ENCODE measurements around the gene ZBTB42.
A peak's percentile ranks its signal among the peaks of the same experiment; 100 is the strongest.

GRCh38 chr14:104752735-104753527, 48.0 kb upstream of the ZBTB42 start, which contains the start of gene SIVA1:
- TF ChIP-seq CTCF (IDR thresholded peaks at IDR 0.05) (peak in 2 of 5 experiments; percentile 18 to 36), EP300 (IDR thresholded peaks at IDR 0.05) (peak; percentile 90 to 94), POLR2A (IDR thresholded peaks at IDR 0.05) (peak; percentile 72 to 81)

All from tibial nerve (tissue), 4 donors.